Erythroblast (primary cell): Measurements from ENCODE around the gene SMAD4.

Source experiments
- GATA1 ChIP-seq: IDR thresholded peaks from 2 replicates; pipeline ENCODE4 v1.6.1; 2011; ENCODE audit warnings: low read depth, mild to moderate bottlenecking, control low read depth, low read length, moderate library complexity
- POLR2A ChIP-seq: IDR thresholded peaks from 2 replicates; pipeline ENCODE4 v1.6.1; 2011; ENCODE audit warnings: mild to moderate bottlenecking, low read length

DNA sequence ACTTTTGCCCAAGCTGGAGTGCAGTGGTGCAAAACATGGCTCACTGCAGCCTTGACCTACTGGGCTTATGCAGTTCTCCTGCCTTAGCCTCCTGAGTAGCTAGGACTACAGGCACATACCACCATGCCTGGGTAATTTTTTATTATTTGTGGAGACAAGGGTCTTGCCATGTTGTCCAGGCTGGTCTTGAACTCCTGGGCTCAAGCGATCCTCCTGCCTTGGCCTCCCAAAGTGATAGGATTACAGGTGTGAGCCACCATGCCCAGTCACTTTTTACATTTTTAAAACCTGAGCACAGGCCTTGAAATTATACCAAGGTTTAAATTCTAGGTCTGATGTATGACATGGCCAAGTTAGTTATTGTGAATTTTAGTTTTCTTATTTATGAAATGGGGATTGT is 18.2 kb downstream of the SMAD4 start:
- TF ChIP-seq POLR2A, result no peak
- TF ChIP-seq GATA1, result no peak
